H1 (cell line): ENCODE data around the gene GNG12. TPM values are rescaled to one million over a fixed set of nuclear protein-coding genes. Genes with fewer than 3 reads are reported as not detected.

Experiments
- CTCF ChIA-PET: fragments of 300-600 bp; sonication (Branson Sonifier 250); formaldehyde crosslinking; loops from one replicate; lab custom pipeline; 2021; ENCODE audit not compliant: partially characterized antibody; lab: Charles Lee
- POLR2A ChIA-PET: fragments of 300-600 bp; sonication (Branson Sonifier 250); formaldehyde crosslinking; loops from one replicate; lab custom pipeline; 2021; ENCODE audit warnings: inconsistent platforms; ENCODE audit not compliant: partially characterized antibody; lab: Charles Lee
- DNase-seq, 2 experiments: peaks; one replicate each; pipeline versions ENCODE4 v3.0.0 to v3.0.0-alpha.2; 2010 to 2022; ENCODE audit warnings: low spot score in 2 of 2, low read depth in 1 of 2, mixed read lengths in 1 of 2
- FAIRE-seq: peaks from 2 replicates; lab custom pipeline; 2011; peaks lifted over from hg19 to GRCh38; lab: Jason Lieb, UNC
- H2AFZ ChIP-seq: 2 replicates; pipeline ENCODE4 v1.8.1; 2012; ENCODE audit warnings: low read length, inconsistent platforms
- H2AK5ac ChIP-seq: 2 replicates; pipeline ENCODE4 v1.6.1; 2013; ENCODE audit warnings: low read depth, low read length
- H2BK120ac ChIP-seq: replicated peaks from 2 replicates; pipeline ENCODE3; 2013; ENCODE audit warnings: low read depth, low read length, inconsistent platforms
- H2BK12ac ChIP-seq: 2 replicates; pipeline ENCODE4 v1.6.1; 2013; ENCODE audit warnings: low read depth, low read length
- H2BK15ac ChIP-seq: 2 replicates; pipeline ENCODE4 v1.6.1; 2013; ENCODE audit warnings: low read length
- H2BK20ac ChIP-seq: 2 replicates; pipeline ENCODE4 v1.6.1; 2013; ENCODE audit warnings: low read length
- H2BK5ac ChIP-seq: 2 replicates; pipeline ENCODE4 v1.6.1; 2013; ENCODE audit warnings: low read depth, low read length
- H3K14ac ChIP-seq: 2 replicates; pipeline ENCODE4 v1.6.1; 2013; ENCODE audit warnings: inconsistent platforms; ENCODE audit not compliant: insufficient read length
- H3K18ac ChIP-seq: 2 replicates; pipeline ENCODE4 v1.6.1; 2013; ENCODE audit warnings: low read length; ENCODE audit errors: extremely low read depth
- H3K23ac ChIP-seq: 2 replicates; pipeline ENCODE4 v1.6.1; 2013; ENCODE audit warnings: inconsistent platforms; ENCODE audit not compliant: insufficient read length
- H3K23me2 ChIP-seq: 2 replicates; pipeline ENCODE4 v1.6.1; 2013; ENCODE audit warnings: low read depth, low read length
- H3K27ac ChIP-seq: 2 replicates; pipeline ENCODE4 v1.6.1; 2011; ENCODE audit warnings: low read depth, low read length, inconsistent platforms
- H3K27me3 ChIP-seq, 4 experiments: replicated peaks in 1 of 4; 1 replicate in 1 of 4; 2 replicates in 3 of 4; pipeline versions ENCODE4 v1.6.1 to v1.8.1; 2011 to 2013; ENCODE audit warnings: low read length in 3 of 4, mild to moderate bottlenecking in 3 of 4, inconsistent platforms in 2 of 4, mixed read lengths in 2 of 4, moderate library complexity in 1 of 4; ENCODE audit not compliant: control insufficient read depth in 3 of 4, insufficient read depth in 3 of 4; ENCODE audit errors: extremely low read depth in 1 of 4
- H3K36me3 ChIP-seq, 4 experiments: 2 replicates each; pipeline versions ENCODE4 v1.6.1 to v1.8.1; 2011 to 2013; ENCODE audit warnings: mild to moderate bottlenecking in 4 of 4, low read length in 3 of 4, moderate library complexity in 2 of 4, control low read depth in 1 of 4, inconsistent platforms in 1 of 4; ENCODE audit not compliant: insufficient read depth in 4 of 4, control insufficient read depth in 2 of 4
- H3K4ac ChIP-seq: replicated peaks from 2 replicates; pipeline ENCODE3; 2013; ENCODE audit warnings: low read length, low read depth, mixed read lengths, inconsistent platforms; ENCODE audit not compliant: insufficient read length
- H3K4me1 ChIP-seq, 4 experiments: replicated peaks in 1 of 4; 1 replicate in 1 of 4; 2 replicates in 3 of 4; pipeline versions ENCODE4 v1.6.1 to v1.8.1; 2011 to 2013; ENCODE audit warnings: low read length in 3 of 4, inconsistent platforms in 2 of 4, mixed read lengths in 1 of 4; ENCODE audit not compliant: insufficient read depth in 4 of 4, control insufficient read depth in 3 of 4
- H3K4me2 ChIP-seq, 2 experiments: 2 replicates each; pipeline versions ENCODE4 v1.6.1 to v1.8.1; 2011 to 2013; ENCODE audit warnings: low read depth in 2 of 2, low read length in 2 of 2, control low read depth in 1 of 2, inconsistent platforms in 1 of 2, mild to moderate bottlenecking in 1 of 2; ENCODE audit not compliant: insufficient read depth in 1 of 2
- H3K4me3 ChIP-seq, 4 experiments: fragments of 200-600, 300-600 bp in 1 of 4; sonication (generic), shearing (Covaris generic), sonication (Bioruptor Twin) in 1 of 4; 2 replicates each; pipeline versions ENCODE4 v1.5.1 to v1.8.1; 2011 to 2016; ENCODE audit warnings: low read length in 4 of 4, low read depth in 3 of 4, control low read depth in 2 of 4, inconsistent platforms in 2 of 4, mild to moderate bottlenecking in 2 of 4, mixed read lengths in 1 of 4, moderate library complexity in 1 of 4; ENCODE audit not compliant: insufficient read depth in 2 of 4; ENCODE audit errors: extremely low read depth in 1 of 4
- H3K56ac ChIP-seq: replicated peaks from 2 replicates; pipeline ENCODE3; 2013; ENCODE audit warnings: low read depth, mild to moderate bottlenecking, mixed read lengths, low read length, inconsistent platforms; ENCODE audit not compliant: insufficient read length
- H3K79me1 ChIP-seq: 2 replicates; pipeline ENCODE4 v1.6.1; 2013; ENCODE audit warnings: low read depth, low read length, control low read depth
- H3K79me2 ChIP-seq, 2 experiments: 2 replicates each; pipeline versions ENCODE4 v1.6.1 to v1.8.1; 2012 to 2013; ENCODE audit warnings: low read length in 2 of 2, mild to moderate bottlenecking in 2 of 2, inconsistent platforms in 1 of 2; ENCODE audit not compliant: insufficient read depth in 2 of 2, control insufficient read depth in 1 of 2
- H3K9ac ChIP-seq, 4 experiments: replicated peaks in 1 of 4; 1 replicate in 1 of 4; 2 replicates in 3 of 4; pipeline versions ENCODE4 v1.6.1 to v1.8.1; 2011 to 2013; ENCODE audit warnings: low read depth in 3 of 4, low read length in 3 of 4, control low read depth in 2 of 4, mild to moderate bottlenecking in 2 of 4, moderate library complexity in 2 of 4, inconsistent platforms in 1 of 4; ENCODE audit errors: extremely low read depth in 1 of 4
- H3K9me3 ChIP-seq, 2 experiments: 2 replicates each; pipeline versions ENCODE4 v1.6.1 to v1.8.1; 2012 to 2013; ENCODE audit warnings: mild to moderate bottlenecking in 2 of 2, moderate library complexity in 2 of 2, control low read depth in 1 of 2, inconsistent platforms in 1 of 2, low read depth in 1 of 2, low read length in 1 of 2, mixed read lengths in 1 of 2; ENCODE audit not compliant: insufficient read depth in 2 of 2
- H4K20me1 ChIP-seq, 2 experiments: replicated peaks in 1 of 2; 2 replicates each; pipeline versions ENCODE3 to v1.8.1; 2011 to 2013; ENCODE audit warnings: inconsistent platforms in 2 of 2, low read length in 2 of 2, mild to moderate bottlenecking in 1 of 2; ENCODE audit not compliant: insufficient read depth in 2 of 2, control insufficient read depth in 1 of 2
- H4K5ac ChIP-seq: 2 replicates; pipeline ENCODE4 v1.6.1; 2013; ENCODE audit warnings: low read length, low read depth, mixed read lengths, inconsistent platforms; ENCODE audit not compliant: insufficient read length
- H4K8ac ChIP-seq: 2 replicates; pipeline ENCODE4 v1.8.0; 2013; ENCODE audit warnings: mild to moderate bottlenecking, moderate library complexity, low read length, inconsistent platforms; ENCODE audit not compliant: insufficient read depth; ENCODE audit errors: extremely low read depth
- H4K91ac ChIP-seq: replicated peaks from 2 replicates; pipeline ENCODE3; 2013; ENCODE audit warnings: low read length, mixed read lengths, inconsistent platforms; ENCODE audit not compliant: insufficient read length
- BCL11A ChIP-seq, 2 experiments: IDR thresholded peaks; one replicate each; pipeline ENCODE4 v1.6.1; 2011; ENCODE audit warnings: low read depth in 2 of 2, low read length in 2 of 2, mild to moderate bottlenecking in 2 of 2
- CEBPB ChIP-seq: IDR thresholded peaks from 2 replicates; pipeline ENCODE4 v1.6.1; 2012; ENCODE audit warnings: low read depth, low read length
- CHD2 ChIP-seq: IDR thresholded peaks from 2 replicates; pipeline ENCODE4 v1.6.1; 2012; ENCODE audit warnings: low read length, improper control_type of control experiment
- E2F6 ChIP-seq: IDR thresholded peaks from 2 replicates; pipeline ENCODE4 v1.6.1; 2012; ENCODE audit warnings: inconsistent platforms
- JUN ChIP-seq: IDR thresholded peaks from 2 replicates; pipeline ENCODE4 v1.6.1; 2011; ENCODE audit warnings: low read depth, mild to moderate bottlenecking, improper control_type of control experiment, low read length
- NANOG ChIP-seq: IDR thresholded peaks from 2 replicates; pipeline ENCODE4 v1.6.1; 2011; ENCODE audit warnings: low read length, low read depth, mild to moderate bottlenecking, inconsistent platforms; ENCODE audit not compliant: insufficient read depth, poor library complexity, severe bottlenecking
- RAD21 ChIP-seq, 2 experiments: IDR thresholded peaks in 1 of 2; conservative IDR thresholded peaks in 1 of 2; 2 replicates each; pipeline ENCODE4 v1.6.1; 2011; ENCODE audit warnings: low read depth in 2 of 2, low read length in 2 of 2, improper control_type of control experiment in 1 of 2, inconsistent platforms in 1 of 2, mild to moderate bottlenecking in 1 of 2, moderate library complexity in 1 of 2
- RNF2 ChIP-seq: fragments of 200-900, 300-1000 bp; sonication (generic); IDR thresholded peaks from 2 replicates; pipeline ENCODE4 v1.7.1; 2016; ENCODE audit warnings: borderline replicate concordance, low read depth, mild to moderate bottlenecking, antibody characterized with exemption, low read length; ENCODE audit not compliant: poor library complexity, severe bottlenecking; ENCODE audit errors: missing control alignments
- RXRA ChIP-seq: IDR thresholded peaks from 2 replicates; pipeline ENCODE4 v1.6.1; 2011; ENCODE audit warnings: low read depth, mild to moderate bottlenecking, low read length, moderate library complexity; ENCODE audit not compliant: insufficient read depth
- SIRT6 ChIP-seq: IDR thresholded peaks from one replicate; pipeline ENCODE4 v1.7.1; 2012; ENCODE audit warnings: low read length, inconsistent platforms
- SUZ12 ChIP-seq: fragments of 200-600 bp; sonication (generic); IDR thresholded peaks from 2 replicates; pipeline ENCODE4 v1.6.1; 2012; ENCODE audit warnings: mild to moderate bottlenecking, inconsistent platforms, low read length, moderate library complexity, mixed read lengths
- WGBS, 2 experiments: shearing (Covaris generic) in 1 of 2; methylation state at CpG; one replicate each; pipeline versions ENCODE4 v1.1.6 to v1.1.7; 2013 to 2015; ENCODE audit warnings: low lambda C conversion rate in 2 of 2, mixed read lengths in 2 of 2, inconsistent platforms in 1 of 2, low coverage in 1 of 2, missing lambda C conversion rate in 1 of 2; ENCODE audit not compliant: insufficient replicate concordance in 2 of 2, insufficient coverage in 1 of 2, insufficient read length in 1 of 2; ENCODE audit errors: extremely low coverage in 1 of 2, missing lambda C conversion rate in 1 of 2; 5-methylcytosine and 5-hydroxymethylcytosine counted together
- polyA plus RNA-seq, 7 experiments: library from polyadenylated mRNA; depleted of rRNA in 3 of 7; stranded (reverse) in 5 of 7; unstranded in 2 of 7; fragments of >200 nt in 5 of 7; fragments of 200-250 nt in 2 of 7; gene quantifications; 1 replicate in 5 of 7; 2 replicates in 1 of 7; 4 replicates in 1 of 7; pipeline versions ENCODE4 v1.2.1 to v1.2.3, GENCODE V29; 2011 to 2013; ENCODE audit warnings: missing spikeins in 2 of 7, mixed read lengths in 2 of 7
- total RNA-seq: library from RNA; stranded (reverse); fragmentation: NEBNext Ultra II Directional; extraction: Animal tissue kit (Norgen Biotek cat#: 25700); gene quantifications from 2 replicates; pipeline ENCODE4 v1.2.1, GENCODE V29; 2021
- TF ChIP-seq, protein P1 (sequence below): IDR thresholded peaks from 2 replicates; pipeline ENCODE4 v1.6.1; 2012; ENCODE audit warnings: inconsistent platforms

The GNG12 gene
- total and polyA plus RNA-seq, 2 of the 8 experiments (the other 6 are each of a cell fraction or from before 2014, with no cell fraction given): 11.4 to 35.8 TPM

DNA sequence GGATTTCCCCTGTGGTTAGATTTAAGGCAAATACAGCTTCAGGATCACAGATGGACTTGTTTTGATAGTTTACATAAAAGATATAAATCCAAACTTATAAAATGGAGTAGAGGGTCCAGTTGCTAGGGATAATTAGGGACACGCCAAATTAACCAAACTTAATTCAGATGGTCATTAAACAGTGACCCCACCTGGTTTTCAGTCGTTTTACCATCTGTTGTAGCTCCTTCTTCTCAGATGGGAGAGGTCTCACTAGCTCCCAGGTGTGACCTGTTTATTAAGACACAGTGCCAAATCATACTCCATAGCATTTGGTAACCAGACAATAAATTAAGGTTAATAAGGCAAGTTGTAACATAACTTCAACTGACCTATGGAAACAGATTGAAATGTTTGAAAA, 156.3 kb downstream of the GNG12 start:
- CTCF ChIA-PET: interaction anchor here (0.8 to 5.0 kb wide), 15 partner anchors 16 to 173 kb away, joined by 3 to 29 read pairs (median 4); no protein-coding TSS in a partner anchor
- Histone ChIP-seq H2BK5ac (no peak overlapping the region), H3K4me2 (no peak overlapping the region), H3K9ac (no peak overlapping the region), H3K23me2 (no peaks in the 10 kb centered on the region; the same call in 1 of the 2 replicates), H3K18ac (no peak overlapping the region), H4K8ac (no peak overlapping the region), H3K36me3 (no peaks in the 10 kb centered on the region), H2BK20ac (no peak overlapping the region), H2BK12ac (no peak overlapping the region), H4K20me1 (no peaks in the 10 kb centered on the region), H3K23ac (no peak overlapping the region), H3K56ac (no peak overlapping the region), H3K14ac (no peak overlapping the region), H3K79me1 (no peaks in the 10 kb centered on the region), H3K27ac (no peak overlapping the region), H2BK120ac (no peak overlapping the region), H2AK5ac (no peak overlapping the region), H3K4me1 (no peaks in the 10 kb centered on the region), H4K91ac (no peak overlapping the region), H3K9me3 (no peaks in the 10 kb centered on the region), H3K4ac (no peak overlapping the region), H2BK15ac (no peak overlapping the region), H2AFZ (no peak overlapping the region), H3K27me3 (no peaks in the 10 kb centered on the region), H4K5ac (no peak overlapping the region), H3K4me3 (no peak overlapping the region), H3K79me2 (no peaks in the 10 kb centered on the region)
- DNase-seq (no peak), FAIRE-seq (no peak)
- POLR2A ChIA-PET: interaction anchor here (0.9 to 7.3 kb wide), 3 partner anchors 9 to 12 kb away, joined by 3 to 34 read pairs (median 3); partner anchors contain the start of gene GADD45A
- 68% methylated on average over 2 of the region's 2 CpGs; no CpG with 5 or more reads in 1 of the 2 experiments for WGBS, 2 experiments
- TF ChIP-seq BCL11A (IDR thresholded peaks at IDR 0.05; ENCODE audit: low read depth in 2 of 2, low read length in 2 of 2) (no peak), JUN (no peak), CHD2 (no peak), E2F6 (no peak), CEBPB (no peak), RXRA (no peak), SUZ12 (no peak), RAD21 (IDR thresholded peaks at IDR 0.05 in 1 of 2, conservative IDR thresholded peaks at IDR 0.05 in 1 of 2; ENCODE audit: low read depth in 2 of 2, low read length in 2 of 2) (no peak; a peak in 1 of 4 replicates), NANOG (no peak), SIRT6 (no peak), RNF2 (no peak)
- TF ChIP-seq, protein P1, sequence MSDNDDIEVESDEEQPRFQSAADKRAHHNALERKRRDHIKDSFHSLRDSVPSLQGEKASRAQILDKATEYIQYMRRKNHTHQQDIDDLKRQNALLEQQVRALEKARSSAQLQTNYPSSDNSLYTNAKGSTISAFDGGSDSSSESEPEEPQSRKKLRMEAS: no peak
